Heart left ventricle (tissue), 16 donors: ENCODE data around the gene GCLC. TPM values are rescaled to one million over a fixed set of nuclear protein-coding genes. Genes with fewer than 3 reads are reported as not detected.

ENCODE experiments used
- ATAC-seq, 4 donors: fragments of 200-7000 bp; cut with Tn5 transposase; one replicate each; pipeline ENCODE4 v1.9.1; 2020 to 2022; ENCODE audit warnings: moderate library complexity in 4 of 4, mild to moderate bottlenecking in 3 of 4, moderate number of reproducible peaks in 1 of 4
- DNase-seq, 5 donors: peaks; one replicate each; pipeline ENCODE4 v3.0.0-alpha.2; 2020
- H3K27ac ChIP-seq, 12 donors: fragments of 200-600 bp; sonication (generic) in 4 of 12; one replicate each; pipeline versions ENCODE4 v1.5.0 to v1.8.0; 2016 to 2022; ENCODE audit warnings: mild to moderate bottlenecking in 2 of 12
- H3K27me3 ChIP-seq, 9 donors: fragments of 200-600 bp; sonication (generic) in 2 of 9; one replicate each; pipeline versions ENCODE4 v1.5.1 to v1.8.0; 2016 to 2022; ENCODE audit warnings: mild to moderate bottlenecking in 3 of 9
- H3K36me3 ChIP-seq, 9 donors: fragments of 200-600 bp; sonication (generic) in 2 of 9; one replicate each; pipeline versions ENCODE4 v1.5.0 to v1.8.0; 2018 to 2022; ENCODE audit warnings: mild to moderate bottlenecking in 2 of 9
- H3K4me1 ChIP-seq, 12 donors: fragments of 200-600 bp; sonication (generic) in 4 of 12; one replicate each; pipeline versions ENCODE4 v1.5.0 to v1.8.0; 2016 to 2022; ENCODE audit warnings: mild to moderate bottlenecking in 3 of 12
- H3K4me3 ChIP-seq, 12 donors: fragments of 200-600 bp; sonication (generic) in 4 of 12; one replicate each; pipeline versions ENCODE4 v1.5.0 to v1.8.0; 2017 to 2022; ENCODE audit warnings: mild to moderate bottlenecking in 9 of 12, moderate library complexity in 4 of 12
- H3K9me3 ChIP-seq, 12 donors: fragments of 200-600 bp; sonication (generic) in 4 of 12; one replicate each; pipeline versions ENCODE4 v1.5.0 to v1.8.0; 2016 to 2022; ENCODE audit warnings: mild to moderate bottlenecking in 1 of 12
- CTCF ChIP-seq, 12 donors: fragments of 200-600 bp; sonication (generic) in 4 of 12; IDR thresholded peaks; one replicate each; pipeline versions ENCODE4 v1.5.0 to v1.8.0; 2018 to 2022; ENCODE audit warnings: antibody characterized with exemption in 12 of 12, mild to moderate bottlenecking in 5 of 12
- POLR2A ChIP-seq, 2 donors: fragments of 450-650 bp; IDR thresholded peaks; one replicate each; pipeline ENCODE4 v1.6.1; 2017; ENCODE audit warnings: antibody characterized with exemption in 2 of 2, mild to moderate bottlenecking in 2 of 2, moderate library complexity in 2 of 2
- WGBS, 4 donors: extraction: QIAGEN DNeasy Blood & Tissue Kit in 2 of 4; methylation state at CpG; one replicate each; pipeline versions ENCODE4 v1.1.5 to v1.1.7; 2013 to 2018; 5-methylcytosine and 5-hydroxymethylcytosine counted together
- intact Hi-C, 10 donors: fragments of 100-400 bp; cut with DNase I; formaldehyde crosslinking; loops; one replicate each; pipeline versions ENCODE4 v1.11.1 to v1.14.2; 2022
- polyA plus RNA-seq, 2 donors: library from polyadenylated mRNA; stranded (reverse); fragments of 200-250 nt; gene quantifications; one replicate each; pipeline ENCODE4 v1.2.3, GENCODE V29; 2013
- total RNA-seq, 9 donors: library from RNA; depleted of rRNA in 2 of 9; stranded (reverse); fragments of >200 nt in 2 of 9; fragmentation: NEBNext Ultra II Directional in 3 of 9; extraction: Animal tissue kit (Norgen Biotek cat#: 25700) in 3 of 9; gene quantifications; one replicate each; pipeline versions ENCODE4 v1.1.0 to v1.2.4, GENCODE V29; 2016 to 2023
- donor health status: ischemic (EF 13 %, LVEDD 7.1; RV severe dilation, severe dysfunction).
- donor health status: healthy with polysubstance abuse.
- donor health status: DM: no; HTN: yes; CAD: no.
- donor health status: DM: no; HTN: no; CAD: no.
- donor health status: ischemic (EF 25% LVEDD 6.9; RV normal size, moderate dysfunction).
- donor health status: ischemic (EF 25% LVEDD 5.7; RV mildly dilated, moderate dysfunction).
- donor health status: healthy.
- donor health status: DM: yes; HTN: yes; CAD: no.
- donor health status: ischemic (EF 35%, LVEDD 5.7; RV mildly dilated, moderate dysfunction).
- donor health status: nonischemic (EF 11% LVEDD 7.7; RV severe dilation, severe dysfunction).
- donor health status: DM: yes; HTN: yes; CAD: no.
- donor health status: PGD.
- donor health status: ischemic (EF 29% LVEDD 5.4; RV normal size, mild dysfunction).
- donor health status: nonischemic (EF 23%, LVEDD 6.1; RV moderate dilation, normal function).

The GCLC gene
- total and polyA plus RNA-seq, 11 donors: 8.1 to 42.9 (median 29.3) TPM

DNA sequence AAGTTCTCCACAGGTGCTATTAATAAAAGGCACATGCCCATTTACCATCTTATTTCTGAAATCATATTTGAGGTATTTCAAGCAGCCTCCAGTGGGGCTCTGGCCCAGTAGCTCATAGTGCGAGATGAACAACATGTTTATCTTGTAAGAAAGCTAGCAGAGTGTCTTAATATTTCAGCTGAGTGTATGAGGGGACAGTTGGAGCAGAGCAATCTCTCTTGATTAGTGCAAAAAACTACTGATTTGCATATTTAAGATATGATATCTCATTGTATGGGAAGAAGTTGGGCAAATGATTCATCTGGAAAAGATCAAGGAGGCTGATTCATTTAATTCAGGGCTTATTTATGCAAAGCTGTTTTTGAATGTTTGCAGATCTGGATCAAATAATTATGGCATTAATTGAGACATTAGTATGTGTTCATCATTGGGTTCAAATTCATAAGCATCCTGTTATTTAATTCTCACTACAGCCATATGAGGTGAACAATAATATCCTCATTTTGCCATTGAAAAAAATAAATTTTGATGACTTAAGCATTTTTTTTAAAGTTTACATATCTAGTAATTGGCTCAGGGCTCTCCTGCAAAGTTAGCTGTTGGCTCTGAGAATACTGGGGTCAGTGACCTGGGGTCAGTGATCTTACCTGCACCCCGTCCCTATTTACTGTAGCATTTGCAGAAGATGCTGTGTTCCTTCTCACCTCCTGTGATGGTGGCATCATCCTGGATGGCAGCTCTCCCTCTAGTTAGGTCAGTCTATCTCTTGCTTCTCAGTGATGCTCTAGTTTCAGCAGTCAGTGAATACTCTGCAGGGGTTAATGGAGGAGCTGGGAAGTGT lies 24.1 kb upstream of the GCLC start:
- WGBS, 4 donors: 80 to 88% (median 82%) methylated on average over 2 of the region's 2 CpGs
- no peak for DNase-seq
- intact Hi-C loops: loop anchor here in 1 of 10 donors (5.0 kb wide), 1 partner anchor 33 kb away; no protein-coding TSS in a partner anchor

DNA sequence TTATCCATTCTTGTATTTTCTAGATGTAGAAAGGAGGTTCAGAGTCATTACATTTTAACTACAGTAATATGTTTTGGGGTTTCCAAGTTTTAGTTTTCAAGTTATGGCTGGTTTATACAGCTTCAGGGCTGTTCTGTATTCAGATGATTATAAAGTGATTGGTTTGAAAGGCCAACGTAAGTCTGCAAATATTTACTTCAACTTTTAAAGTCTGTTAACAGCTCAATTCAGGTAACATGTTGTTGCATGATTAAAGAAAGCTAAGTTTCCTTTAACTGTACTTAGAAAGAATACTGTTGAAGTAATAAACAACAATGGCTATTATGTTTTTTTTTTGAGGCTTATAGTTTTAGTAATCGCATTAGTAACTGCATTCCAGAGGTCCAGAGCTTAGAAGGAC lies 22.8 kb upstream of the GCLC start:
- no peak for TF ChIP-seq POLR2A (IDR thresholded peaks at IDR 0.05)
- no peak for TF ChIP-seq CTCF (IDR thresholded peaks at IDR 0.05)

More for the DNA sequence above, 24.1 kb upstream of the GCLC start:
- no peak for TF ChIP-seq CTCF (IDR thresholded peaks at IDR 0.05)
- TF ChIP-seq POLR2A (IDR thresholded peaks at IDR 0.05): no peak
- H3K9me3 ChIP-seq: no peaks in the 10 kb centered on the region
- no peaks in the 10 kb centered on the region for H3K27me3 ChIP-seq
- no peaks in the 10 kb centered on the region for H3K4me1 ChIP-seq
- no peak for ATAC-seq
- H3K27ac ChIP-seq: no peak overlapping the region
- no peaks in the 10 kb centered on the region for H3K36me3 ChIP-seq
- no peak overlapping the region for H3K4me3 ChIP-seq

DNA sequence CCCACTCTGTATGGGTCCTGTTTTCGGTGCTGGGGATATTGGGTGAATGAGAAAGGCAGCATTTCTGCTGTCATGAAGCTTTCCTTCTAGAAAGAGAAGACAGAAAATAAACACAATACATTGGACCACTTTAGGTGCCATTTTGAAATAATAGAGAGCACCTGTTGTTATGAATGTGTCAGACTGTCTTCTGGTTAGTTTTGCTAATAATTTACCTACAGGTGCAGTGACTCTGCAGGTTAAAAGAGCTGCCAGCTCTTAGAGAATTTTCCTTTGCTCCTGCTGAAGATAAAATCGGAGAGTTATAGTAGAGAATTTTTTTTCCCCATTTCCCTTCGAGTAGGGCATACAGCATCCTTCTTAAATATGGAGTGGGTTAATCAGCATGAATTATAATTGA lies 21.9 kb upstream of the GCLC start:
- no peak overlapping the region for H3K27ac ChIP-seq
- no peaks in the 10 kb centered on the region for H3K9me3 ChIP-seq
- intact Hi-C loops: loop anchor here in 1 of 10 donors (5.0 kb wide), 1 partner anchor 36 kb away; no protein-coding TSS in a partner anchor
- no peaks in the 10 kb centered on the region for H3K4me1 ChIP-seq
- H3K27me3 ChIP-seq: no peaks in the 10 kb centered on the region
- 84 to 89% (median 85%) methylated on average over 3 of the region's 3 CpGs for WGBS, 4 donors
- no peaks in the 10 kb centered on the region for H3K36me3 ChIP-seq
- DNase-seq (no peak), ATAC-seq (no peak)
- TF ChIP-seq CTCF (IDR thresholded peaks at IDR 0.05): no peak
- no peak for TF ChIP-seq POLR2A (IDR thresholded peaks at IDR 0.05)
- no peak overlapping the region for H3K4me3 ChIP-seq

More for the DNA sequence above, 22.8 kb upstream of the GCLC start:
- intact Hi-C loops: loop anchor here in 1 of 10 donors (5.0 kb wide), 1 partner anchor 35 kb away; no protein-coding TSS in a partner anchor
- Histone ChIP-seq H3K27ac (no peak overlapping the region), H3K4me1 (no peaks in the 10 kb centered on the region), H3K4me3 (no peak overlapping the region), H3K9me3 (no peaks in the 10 kb centered on the region), H3K36me3 (no peaks in the 10 kb centered on the region), H3K27me3 (no peaks in the 10 kb centered on the region)
- no peak for DNase-seq
- no peak for ATAC-seq
- 72 to 85% (median 81%) methylated on average over 2 of the region's 2 CpGs for WGBS, 4 donors

- TF ChIP-seq POLR2A (IDR thresholded peaks at IDR 0.05): no peak
- Histone ChIP-seq H3K36me3 (no peaks in the 10 kb centered on the region), H3K4me3 (no peak overlapping the region), H3K27me3 (no peaks in the 10 kb centered on the region), H3K4me1 (no peaks in the 10 kb centered on the region), H3K9me3 (no peaks in the 10 kb centered on the region), H3K27ac (no peak overlapping the region)
- 81 to 92% (median 89%) methylated on average over 3 of the region's 3 CpGs for WGBS, 4 donors
- DNase-seq (no peak), ATAC-seq (no peak)
- intact Hi-C loops: loop anchor here in 1 of 10 donors (5.0 kb wide), 1 partner anchor 36 kb away; no protein-coding TSS in a partner anchor
These were observed 21.0 kb upstream of the GCLC start for GRCh38 chr6:53565886-53566285.
